Measurements from ENCODE around the gene HMGXB3.

Gene HMGXB3

GRCh38 chr5:149963729-149964128 lies 36.8 kb upstream of the HMGXB3 start:
- Mint-ChIP-seq H3K27me3 (no peaks in the 10 kb centered on the region), H3K27ac (no peak overlapping the region), H3K9me3 (no peaks in the 10 kb centered on the region), H3K36me3 (no peaks in the 10 kb centered on the region), H3K4me1 (peaks cover 25% of the 10 kb centered on the region), H3K4me3 (no peak overlapping the region)
- no peak for ATAC-seq

GRCh38 chr5:149966946-149967345 lies 33.6 kb upstream of the HMGXB3 start:
- Mint-ChIP-seq H3K9me3 (no peaks in the 10 kb centered on the region), H3K27ac (no peak overlapping the region), H3K36me3 (peaks cover 7% of the 10 kb centered on the region), H3K4me3 (no peak overlapping the region), H3K27me3 (no peaks in the 10 kb centered on the region), H3K4me1 (no peaks in the 10 kb centered on the region)
- ATAC-seq = no peak

DNA sequence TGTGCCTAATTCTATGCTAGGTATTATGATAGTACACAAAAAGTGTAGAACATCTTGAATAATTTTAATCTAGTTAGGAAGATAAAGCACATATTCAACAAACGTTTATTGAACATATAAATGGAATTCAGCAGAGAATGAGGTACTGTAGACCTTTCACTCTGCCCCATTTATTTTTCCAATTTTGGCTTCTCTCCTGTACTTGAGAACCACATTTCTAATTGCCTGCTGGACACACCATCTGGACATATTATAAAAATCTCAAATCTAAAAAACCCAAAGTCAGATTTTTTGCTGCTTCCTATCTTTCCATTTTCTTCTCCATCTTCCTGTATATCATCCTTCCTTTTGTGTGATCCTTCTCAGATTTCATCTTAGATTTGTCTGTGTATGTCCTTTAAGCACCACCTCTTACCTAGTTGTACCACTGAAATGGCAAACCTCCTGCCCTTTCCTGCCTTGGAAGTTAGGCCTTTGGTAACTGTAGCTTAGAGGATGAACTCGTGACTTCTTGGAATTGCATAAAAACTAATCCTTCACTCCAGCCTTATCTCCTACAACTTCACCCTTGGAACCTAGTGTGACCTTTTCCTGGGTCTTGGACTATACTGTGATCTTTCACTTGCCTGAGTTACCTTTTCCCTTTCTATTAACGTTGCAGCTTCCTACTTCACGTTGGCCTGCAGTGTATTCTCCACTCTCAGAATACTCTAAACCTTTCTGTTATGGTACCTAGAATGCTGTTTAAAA lies 31.2 kb upstream of the HMGXB3 start:
- Mint-ChIP-seq H3K4me3 (no peak overlapping the region), H3K27ac (no peak overlapping the region), H3K4me1 (peaks cover 5% of the 10 kb centered on the region), H3K9me3 (no peaks in the 10 kb centered on the region), H3K36me3 (peaks cover 16% of the 10 kb centered on the region), H3K27me3 (no peaks in the 10 kb centered on the region)
- no peak for ATAC-seq

DNA sequence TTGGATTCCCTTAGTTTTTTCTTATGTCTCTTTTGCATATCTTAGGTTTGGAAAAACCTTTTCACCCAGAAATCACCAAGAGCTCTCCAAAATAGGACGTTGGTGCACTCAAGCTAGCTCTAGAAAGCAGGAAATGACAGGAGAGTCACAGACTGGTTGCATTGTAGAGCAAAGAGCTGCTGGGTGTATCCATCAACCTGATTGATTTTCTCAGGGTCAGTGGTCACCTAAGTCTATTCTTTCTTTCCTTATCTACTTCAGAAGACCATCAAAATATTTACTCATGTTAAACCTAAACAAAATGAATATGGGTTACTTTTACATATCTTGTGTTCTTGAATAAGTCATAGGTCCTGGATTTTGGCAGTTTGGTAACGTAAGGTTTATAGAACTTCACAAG lies 25.1 kb upstream of the HMGXB3 start:
- no peaks in the 10 kb centered on the region for H3K27me3 Mint-ChIP-seq
- no peaks in the 10 kb centered on the region for H3K9me3 Mint-ChIP-seq
- H3K36me3 Mint-ChIP-seq = peaks cover 50% of the 10 kb centered on the region
- no peak for ATAC-seq
- H3K4me3 Mint-ChIP-seq = no peak overlapping the region
- no peak overlapping the region for H3K27ac Mint-ChIP-seq
- peaks cover 5% of the 10 kb centered on the region for H3K4me1 Mint-ChIP-seq

GRCh38 chr5:149979896-149980295 lies 20.6 kb upstream of the HMGXB3 start:
- Mint-ChIP-seq H3K27ac (no peak overlapping the region), H3K36me3 (peaks cover 47% of the 10 kb centered on the region), H3K27me3 (no peaks in the 10 kb centered on the region), H3K4me3 (no peak overlapping the region), H3K9me3 (no peaks in the 10 kb centered on the region), H3K4me1 (no peaks in the 10 kb centered on the region)
- ATAC-seq = no peak

GRCh38 chr5:149981206-149981605 lies 19.3 kb upstream of the HMGXB3 start:
- no peaks in the 10 kb centered on the region for H3K27me3 Mint-ChIP-seq
- peaks cover 43% of the 10 kb centered on the region for H3K36me3 Mint-ChIP-seq

DNA sequence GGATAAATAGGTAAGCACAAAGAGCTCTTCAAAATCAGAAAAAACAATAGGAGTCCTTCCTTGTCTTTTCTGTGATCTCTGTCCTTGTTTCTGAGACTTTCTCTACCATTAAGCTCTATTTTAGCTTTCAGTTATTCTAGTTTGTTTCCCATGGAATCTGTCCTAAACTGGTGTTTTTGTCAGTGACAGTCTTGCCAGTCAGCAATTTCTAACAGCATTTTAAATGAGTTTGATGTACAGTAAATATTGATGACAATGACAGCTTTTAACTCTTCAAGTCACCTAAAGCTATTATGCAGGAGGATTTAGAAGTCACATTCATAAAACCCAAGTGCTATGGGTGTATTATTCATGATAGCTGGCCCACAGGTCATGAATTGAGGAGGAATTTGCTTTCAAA lies 18.0 kb upstream of the HMGXB3 start:
- H3K9me3 Mint-ChIP-seq = no peaks in the 10 kb centered on the region
- H3K27ac Mint-ChIP-seq = no peak overlapping the region
- H3K36me3 Mint-ChIP-seq = peaks cover 30% of the 10 kb centered on the region
- no peak overlapping the region for H3K4me3 Mint-ChIP-seq
- H3K4me1 Mint-ChIP-seq = no peaks in the 10 kb centered on the region
- ATAC-seq = no peak
- H3K27me3 Mint-ChIP-seq = no peaks in the 10 kb centered on the region

More at GRCh38 chr5:149981206-149981605, 19.3 kb upstream of the HMGXB3 start:
- Mint-ChIP-seq H3K9me3 (no peaks in the 10 kb centered on the region), H3K4me3 (no peak overlapping the region), H3K4me1 (no peaks in the 10 kb centered on the region), H3K27ac (no peak overlapping the region)
- ATAC-seq = no peak

- no peak overlapping the region for H3K4me3 Mint-ChIP-seq
- H3K27ac Mint-ChIP-seq = no peak overlapping the region
- ATAC-seq = no peak
- peaks cover 12% of the 10 kb centered on the region for H3K4me1 Mint-ChIP-seq
- no peaks in the 10 kb centered on the region for H3K36me3 Mint-ChIP-seq
- H3K27me3 Mint-ChIP-seq = no peaks in the 10 kb centered on the region
- H3K9me3 Mint-ChIP-seq = no peaks in the 10 kb centered on the region
These were observed 12.4 kb upstream of the HMGXB3 start for GRCh38 chr5:149988126-149988525.

DNA sequence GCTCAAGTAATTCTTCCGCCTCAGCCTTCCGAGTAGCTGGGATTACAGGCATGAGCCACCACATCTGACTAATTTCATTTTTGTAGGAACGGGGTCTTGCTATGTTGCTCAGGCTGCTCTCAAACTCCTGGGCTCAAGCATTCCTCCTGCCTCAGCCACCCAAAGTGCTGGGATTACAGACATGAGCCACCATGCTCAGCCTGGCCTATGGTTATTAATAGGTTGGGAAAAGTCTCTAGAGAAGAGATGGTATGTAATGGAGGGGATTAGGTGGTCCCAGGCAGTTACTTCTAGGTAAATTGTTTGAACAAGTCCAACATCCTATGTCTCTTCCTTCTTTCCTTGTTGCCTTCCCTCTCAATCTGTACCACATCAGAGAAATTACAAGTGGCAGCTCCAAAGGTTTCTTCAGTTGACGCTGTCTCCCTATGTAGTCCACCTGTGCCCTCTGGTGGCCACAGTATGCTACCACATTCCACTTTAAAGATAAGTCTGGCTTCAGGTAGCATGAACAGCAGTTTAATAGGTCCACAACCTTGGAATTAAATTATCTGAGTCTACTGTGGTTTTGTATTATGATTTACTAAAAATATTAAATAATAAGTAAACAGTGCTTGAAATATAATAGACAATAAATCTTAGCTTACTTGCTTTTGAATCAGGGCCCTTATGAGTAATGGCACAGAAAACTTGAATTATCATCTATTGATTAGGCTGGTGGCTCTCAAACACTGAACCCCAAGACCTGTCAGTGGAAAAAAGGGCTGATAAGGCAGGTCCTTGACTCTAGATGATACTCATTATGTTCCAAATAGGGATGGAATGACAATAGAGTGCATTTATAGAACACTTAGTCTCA lies 9.8 kb upstream of the HMGXB3 start:
- Mint-ChIP-seq H3K27ac (no peak overlapping the region), H3K4me3 (no peak overlapping the region), H3K4me1 (peaks cover 12% of the 10 kb centered on the region), H3K9me3 (no peaks in the 10 kb centered on the region), H3K36me3 (peaks cover 3% of the 10 kb centered on the region), H3K27me3 (no peaks in the 10 kb centered on the region)
- ATAC-seq = peak; percentile 68

- peaks cover 10% of the 10 kb centered on the region for H3K36me3 Mint-ChIP-seq
- H3K4me1 Mint-ChIP-seq = peaks cover 13% of the 10 kb centered on the region
- no peaks in the 10 kb centered on the region for H3K27me3 Mint-ChIP-seq
- no peak overlapping the region for H3K27ac Mint-ChIP-seq
- no peak overlapping the region for H3K4me3 Mint-ChIP-seq
- no peak for ATAC-seq
- H3K9me3 Mint-ChIP-seq = no peaks in the 10 kb centered on the region
These were observed 7.1 kb upstream of the HMGXB3 start for GRCh38 chr5:149993471-149993870.

GRCh38 chr5:149995385-149996204 lies 4.9 kb upstream of the HMGXB3 start:
- Mint-ChIP-seq H3K9me3 (no peaks in the 10 kb centered on the region), H3K4me3 (no peak overlapping the region), H3K4me1 (peaks cover 22% of the 10 kb centered on the region), H3K27ac (no peak overlapping the region), H3K27me3 (no peaks in the 10 kb centered on the region), H3K36me3 (peaks cover 10% of the 10 kb centered on the region)
- ATAC-seq = no peak

DNA sequence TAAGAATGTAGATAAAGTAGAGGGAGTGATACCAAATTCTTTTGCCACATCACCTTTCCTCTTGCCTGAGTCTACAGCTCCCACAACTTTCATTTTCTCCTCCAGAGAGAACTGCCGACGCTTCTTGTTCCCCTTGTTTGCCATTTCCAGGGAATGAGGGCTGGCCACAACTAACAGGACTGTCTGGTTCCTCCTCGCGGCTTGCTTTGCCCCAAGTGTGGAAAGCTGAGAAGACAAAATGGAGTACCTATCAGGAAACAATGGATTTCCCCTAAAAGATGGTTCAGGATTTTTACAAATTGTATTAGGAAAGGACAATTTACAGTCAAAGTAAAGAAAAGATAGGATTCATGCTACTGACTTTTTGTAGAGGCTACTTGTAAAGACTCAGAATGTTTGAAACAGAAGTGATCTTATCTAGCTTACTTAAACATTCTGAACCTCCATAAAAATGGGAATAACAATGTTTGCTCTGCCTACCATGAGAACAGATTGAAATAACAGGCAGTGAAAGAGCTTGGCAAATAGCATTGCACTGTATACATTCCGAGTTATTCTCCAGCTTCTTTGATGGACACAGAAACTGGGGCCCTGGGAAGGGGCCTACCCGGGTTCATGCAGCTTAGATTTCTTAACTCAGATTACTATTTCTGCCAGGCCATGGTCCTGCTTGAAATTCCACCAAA lies 4.2 kb upstream of the HMGXB3 start:
- H3K36me3 Mint-ChIP-seq = peaks cover 10% of the 10 kb centered on the region
- H3K4me3 Mint-ChIP-seq = no peak overlapping the region
- H3K27me3 Mint-ChIP-seq = no peaks in the 10 kb centered on the region
- H3K4me1 Mint-ChIP-seq = peaks cover 18% of the 10 kb centered on the region
- no peaks in the 10 kb centered on the region for H3K9me3 Mint-ChIP-seq
- ATAC-seq = no peak
- no peak overlapping the region for H3K27ac Mint-ChIP-seq

DNA sequence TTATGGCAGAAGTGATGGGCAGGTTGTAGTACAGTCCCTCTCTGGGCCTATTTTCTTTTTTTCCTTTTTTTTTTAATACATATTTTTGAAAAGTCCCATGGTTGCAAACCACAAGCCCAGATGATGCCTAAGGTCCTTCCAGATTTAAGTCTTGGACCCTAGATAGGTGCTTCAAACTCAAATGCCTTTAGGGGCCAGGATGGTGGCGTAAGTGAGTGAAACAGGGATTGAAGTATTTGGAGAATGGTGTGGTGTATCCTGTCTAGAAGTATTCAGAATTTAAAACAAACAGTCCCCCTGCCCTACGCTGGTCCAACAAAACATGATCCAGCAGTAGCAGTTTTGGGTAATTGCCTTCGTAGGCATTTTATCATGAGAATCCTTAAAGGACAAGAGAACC lies 2.3 kb upstream of the HMGXB3 start:
- Mint-ChIP-seq H3K27ac (no peak overlapping the region), H3K4me1 (peaks cover 33% of the 10 kb centered on the region), H3K27me3 (no peaks in the 10 kb centered on the region), H3K4me3 (no peak overlapping the region), H3K9me3 (no peaks in the 10 kb centered on the region), H3K36me3 (peaks cover 10% of the 10 kb centered on the region)
- no peak for ATAC-seq

GRCh38 chr5:149999359-149999758 lies 1.2 kb upstream of the HMGXB3 start:
- H3K4me1 Mint-ChIP-seq = peaks cover 40% of the 10 kb centered on the region
- no peak for ATAC-seq
- peak overlapping the region; percentile 88 for H3K4me3 Mint-ChIP-seq
- peaks cover 19% of the 10 kb centered on the region for H3K36me3 Mint-ChIP-seq
- peak overlapping the region; percentile 87 for H3K27ac Mint-ChIP-seq
- H3K9me3 Mint-ChIP-seq = no peaks in the 10 kb centered on the region
- no peaks in the 10 kb centered on the region for H3K27me3 Mint-ChIP-seq

- ATAC-seq = no peak
- Mint-ChIP-seq H3K27me3 (no peaks in the 10 kb centered on the region), H3K4me3 (peak overlapping the region; percentile 88), H3K4me1 (peaks cover 44% of the 10 kb centered on the region), H3K36me3 (peaks cover 24% of the 10 kb centered on the region), H3K27ac (peak overlapping the region; percentile 87), H3K9me3 (no peaks in the 10 kb centered on the region)
These were observed 678 bp upstream of the HMGXB3 start for GRCh38 chr5:149999866-150000255.

All from stimulated activated memory B cell treated with anti-CD40 and anti-IgM and Interleukin-4, amounts not matched to agents 10 μg/mL and 1 μg/mL and 100 μg/mL, for 72 hours (primary cell).